PC-9 (cell line): ENCODE results near the gene C10orf143. TPM values are rescaled to one million over a fixed set of nuclear protein-coding genes. Genes with fewer than 3 reads are reported as not detected.

Experiments
- BruUV-seq: library from RNA; stranded (reverse); fragments of 400-500 nt; replicated peaks from 2 replicates; lab custom pipeline; 2021; lab: Mats Ljungman, UMichigan
- CTCF ChIA-PET: fragments of 300-600 bp; sonication (Branson Sonifier 250); formaldehyde crosslinking; loops from one replicate; lab custom pipeline; 2022; ENCODE audit warnings: antibody characterized with exemption; lab: Charles Lee
- POLR2A ChIA-PET: fragments of 300-600 bp; sonication (Branson Sonifier 250); formaldehyde crosslinking; loops from one replicate; lab custom pipeline; 2022; ENCODE audit warnings: antibody characterized with exemption; ENCODE audit not compliant: unreplicated experiment; lab: Charles Lee
- DNase-seq, 2 experiments: peaks; one replicate each; pipeline versions ENCODE4 v3.0.0 to v3.0.0-alpha.2; 2015 to 2022; ENCODE audit warnings: mixed read lengths in 1 of 2
- H2AFZ ChIP-seq: fragments of 200-600 bp; sonication (generic); 2 replicates; pipeline ENCODE4 v1.8.1; 2017; ENCODE audit warnings: antibody characterized with exemption
- H3F3A ChIP-seq: fragments of 200-600 bp; sonication (generic); 2 replicates; pipeline ENCODE4 v1.8.1; 2017; ENCODE audit warnings: antibody characterized with exemption, mild to moderate bottlenecking, low read depth; ENCODE audit not compliant: insufficient read depth
- H3K27ac ChIP-seq: fragments of 200-600 bp; sonication (generic); 2 replicates; pipeline ENCODE4 v1.6.1; 2016; ENCODE audit warnings: mixed run types
- H3K27me3 ChIP-seq: fragments of 200-600 bp; sonication (generic); 2 replicates; pipeline ENCODE4 v1.6.1; 2016; ENCODE audit warnings: low read depth, mixed run types; ENCODE audit not compliant: insufficient read depth
- H3K36me3 ChIP-seq: fragments of 200-600 bp; sonication (generic); 2 replicates; pipeline ENCODE4 v1.6.1; 2016; ENCODE audit warnings: low read depth, mixed run types
- H3K4me1 ChIP-seq: fragments of 200-600 bp; sonication (generic); replicated peaks from 2 replicates; pipeline ENCODE4 v1.6.1; 2016; ENCODE audit warnings: mixed run types; ENCODE audit not compliant: insufficient read depth
- H3K4me2 ChIP-seq: fragments of 200-600 bp; sonication (generic); 2 replicates; pipeline ENCODE4 v1.6.1; 2017; ENCODE audit warnings: mixed run types
- H3K4me3 ChIP-seq: fragments of 200-600 bp; sonication (generic); 2 replicates; pipeline ENCODE4 v1.6.1; 2016; ENCODE audit warnings: mixed run types
- H3K79me2 ChIP-seq: fragments of 200-600 bp; sonication (generic); 2 replicates; pipeline ENCODE4 v1.6.1; 2017; ENCODE audit warnings: low read depth, mixed run types
- H3K9me2 ChIP-seq: fragments of 200-600 bp; sonication (generic); 2 replicates; pipeline ENCODE4 v1.8.1; 2017; ENCODE audit warnings: mild to moderate bottlenecking; ENCODE audit not compliant: insufficient read depth
- H3K9me3 ChIP-seq: fragments of 200-600 bp; sonication (generic); 2 replicates; pipeline ENCODE4 v1.8.1; 2016; ENCODE audit warnings: low read depth; ENCODE audit not compliant: insufficient read depth
- H4K20me1 ChIP-seq: fragments of 200-600 bp; sonication (generic); 2 replicates; pipeline ENCODE4 v1.8.1; 2017; ENCODE audit not compliant: insufficient read depth
- EZH2 ChIP-seq: fragments of 200-600 bp; sonication (generic); IDR thresholded peaks from 2 replicates; pipeline ENCODE4 v1.8.0; 2017; ENCODE audit warnings: antibody characterized with exemption, low read depth
- intact Hi-C: fragments of 100-400 bp; cut with micrococcal nuclease; formaldehyde crosslinking; loops from one replicate; pipeline ENCODE4 v1.10.0; 2022; ENCODE audit not compliant: unreplicated experiment
- total RNA-seq: library from RNA; stranded (reverse); gene quantifications from 2 replicates; pipeline ENCODE4 v1.2.3, GENCODE V29; 2021
- TF ChIP-seq, protein P1 (sequence below): fragments of 200-600 bp; sonication (generic); conservative IDR thresholded peaks from 2 replicates; pipeline ENCODE4 v1.6.1; 2017; ENCODE audit warnings: mixed run types, antibody characterized with exemption, mild to moderate bottlenecking, moderate library complexity

The C10orf143 gene
- total RNA-seq, 1 experiment from 2014 or later, result 2.8 TPM

DNA sequence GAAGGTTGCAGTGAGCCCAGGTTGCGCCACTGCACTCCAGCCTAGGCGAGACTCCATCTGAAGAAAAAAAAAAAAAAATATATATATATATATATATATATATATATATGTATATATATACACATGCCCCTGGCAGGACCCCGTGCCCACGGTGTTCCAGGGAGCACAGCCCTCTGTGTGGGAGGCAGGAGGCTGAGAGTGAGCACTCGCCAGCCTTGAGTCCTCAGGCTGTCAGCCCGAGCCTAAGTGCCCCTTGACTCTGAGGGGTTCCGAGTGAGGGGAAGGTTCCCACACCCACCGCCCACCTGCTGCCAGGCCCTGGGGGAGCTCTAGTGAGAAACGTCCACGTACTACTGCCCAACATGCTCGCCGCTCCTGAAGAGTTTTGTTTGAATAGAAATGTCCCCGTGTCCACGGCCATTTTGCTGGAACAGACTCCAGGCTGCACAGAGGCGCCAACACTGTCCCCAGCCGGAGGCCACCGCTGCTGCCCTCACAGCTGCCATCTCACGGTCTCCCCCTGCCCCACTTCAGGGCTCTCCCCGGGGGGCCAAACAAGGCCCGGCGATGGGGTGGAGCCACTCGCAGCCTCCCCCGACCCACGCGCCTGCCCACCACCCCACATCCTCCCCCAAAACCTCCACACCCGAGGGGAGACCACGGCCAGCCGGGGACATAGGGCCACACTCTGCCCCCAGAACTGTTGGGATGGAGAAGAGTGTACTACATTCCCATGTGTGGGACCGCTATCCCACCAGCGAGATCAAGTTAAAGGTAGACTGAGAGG, 83.8 kb downstream of the C10orf143 start:
- Histone ChIP-seq H2AFZ (no peak overlapping the region), H3K4me2 (no peak overlapping the region), H4K20me1 (no peaks in the 10 kb centered on the region), H3K27ac (no peak overlapping the region), H3F3A (no peaks in the 10 kb centered on the region), H3K27me3 (no peaks in the 10 kb centered on the region), H3K9me2 (no peaks in the 10 kb centered on the region), H3K79me2 (no peaks in the 10 kb centered on the region), H3K9me3 (no peaks in the 10 kb centered on the region), H3K36me3 (no peaks in the 10 kb centered on the region), H3K4me3 (no peak overlapping the region), H3K4me1 (no peaks in the 10 kb centered on the region)
- POLR2A ChIA-PET, result no interaction called here
- CTCF ChIA-PET, result no interaction called here
- no peak for TF ChIP-seq EZH2
- TF ChIP-seq, protein P1, sequence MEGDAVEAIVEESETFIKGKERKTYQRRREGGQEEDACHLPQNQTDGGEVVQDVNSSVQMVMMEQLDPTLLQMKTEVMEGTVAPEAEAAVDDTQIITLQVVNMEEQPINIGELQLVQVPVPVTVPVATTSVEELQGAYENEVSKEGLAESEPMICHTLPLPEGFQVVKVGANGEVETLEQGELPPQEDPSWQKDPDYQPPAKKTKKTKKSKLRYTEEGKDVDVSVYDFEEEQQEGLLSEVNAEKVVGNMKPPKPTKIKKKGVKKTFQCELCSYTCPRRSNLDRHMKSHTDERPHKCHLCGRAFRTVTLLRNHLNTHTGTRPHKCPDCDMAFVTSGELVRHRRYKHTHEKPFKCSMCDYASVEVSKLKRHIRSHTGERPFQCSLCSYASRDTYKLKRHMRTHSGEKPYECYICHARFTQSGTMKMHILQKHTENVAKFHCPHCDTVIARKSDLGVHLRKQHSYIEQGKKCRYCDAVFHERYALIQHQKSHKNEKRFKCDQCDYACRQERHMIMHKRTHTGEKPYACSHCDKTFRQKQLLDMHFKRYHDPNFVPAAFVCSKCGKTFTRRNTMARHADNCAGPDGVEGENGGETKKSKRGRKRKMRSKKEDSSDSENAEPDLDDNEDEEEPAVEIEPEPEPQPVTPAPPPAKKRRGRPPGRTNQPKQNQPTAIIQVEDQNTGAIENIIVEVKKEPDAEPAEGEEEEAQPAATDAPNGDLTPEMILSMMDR, result no peak
- intact Hi-C loops, result no loop called here
- no peak for DNase-seq
- BruUV-seq, result no TSS peak

DNA sequence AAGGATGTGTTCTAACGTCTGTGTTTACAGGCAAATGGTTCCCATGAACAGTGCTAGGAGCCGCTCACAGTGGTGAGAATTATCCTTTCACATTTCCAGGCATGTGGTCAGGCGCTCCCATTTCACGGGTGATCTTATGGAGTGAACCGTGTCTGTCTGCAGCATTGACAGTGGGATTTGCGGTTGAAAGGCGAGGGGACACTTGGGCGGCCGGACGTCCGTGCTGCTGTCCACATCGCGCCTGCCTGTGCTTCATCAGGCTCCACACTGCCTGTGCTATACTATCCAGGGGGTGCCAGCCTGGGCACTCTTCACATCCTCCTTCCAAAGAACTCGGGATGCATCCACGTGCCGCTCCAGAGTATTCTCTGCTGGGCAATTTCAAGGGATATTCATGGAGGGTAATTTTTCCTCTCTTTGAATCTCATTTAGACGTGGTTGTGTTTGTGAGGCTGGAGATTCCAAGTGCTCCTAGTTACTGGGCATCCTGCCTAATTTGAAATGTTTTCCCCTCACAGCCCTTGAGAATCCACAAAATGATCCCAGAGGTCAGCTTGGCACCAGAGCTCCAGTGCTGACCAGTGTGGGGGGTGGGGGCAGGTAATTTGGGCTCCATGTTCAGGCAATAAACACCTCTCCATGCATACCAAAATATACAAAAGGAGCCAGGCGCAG, 84.7 kb downstream of the C10orf143 start:
- POLR2A ChIA-PET, result no interaction called here

DNA sequence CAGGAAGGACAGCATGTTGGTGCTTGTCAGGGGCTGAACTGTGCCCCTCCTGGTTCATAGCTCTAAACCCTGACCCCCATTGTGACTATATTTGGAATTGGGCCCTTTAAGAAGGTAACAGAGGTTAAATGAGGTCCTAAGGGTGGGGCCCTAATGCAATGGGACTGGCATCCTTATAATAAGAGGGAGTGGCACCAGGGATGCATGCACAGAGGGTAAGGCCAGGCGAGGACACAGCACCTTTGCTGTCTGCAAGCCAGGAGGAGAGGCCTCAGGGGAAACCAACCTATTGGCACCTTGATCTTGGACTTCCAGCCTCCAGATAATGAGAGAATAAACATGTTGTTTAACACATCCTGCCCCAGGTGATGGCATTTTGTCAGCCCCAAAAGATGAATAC, 85.3 kb downstream of the C10orf143 start:
- ChIA-PET POLR2A (no interaction called here), CTCF (no interaction called here)
- no peak for TF ChIP-seq EZH2
- TF ChIP-seq, protein P1, result no peak
- H3K9me3 ChIP-seq, result no peaks in the 10 kb centered on the region
- intact Hi-C loops, result no loop called here
- BruUV-seq, result no TSS peak
- no peaks in the 10 kb centered on the region for H3K79me2 ChIP-seq
- DNase-seq, result no peak
- no peak overlapping the region for H2AFZ ChIP-seq
- H3K4me2 ChIP-seq, result no peak overlapping the region
- H4K20me1 ChIP-seq, result no peaks in the 10 kb centered on the region
- H3K4me3 ChIP-seq, result no peak overlapping the region
- no peaks in the 10 kb centered on the region for H3K4me1 ChIP-seq
- no peaks in the 10 kb centered on the region for H3K9me2 ChIP-seq
- H3K36me3 ChIP-seq, result no peaks in the 10 kb centered on the region
- H3K27me3 ChIP-seq, result no peaks in the 10 kb centered on the region
- no peak overlapping the region for H3K27ac ChIP-seq
- no peaks in the 10 kb centered on the region for H3F3A ChIP-seq

More for the DNA sequence above, 84.7 kb downstream of the C10orf143 start:
- no peaks in the 10 kb centered on the region for H3K4me1 ChIP-seq
- H3K9me2 ChIP-seq, result no peaks in the 10 kb centered on the region
- no peaks in the 10 kb centered on the region for H3K9me3 ChIP-seq
- no peak overlapping the region for H3K4me2 ChIP-seq
- H3K4me3 ChIP-seq, result no peak overlapping the region
- H3F3A ChIP-seq, result no peaks in the 10 kb centered on the region
- no peak overlapping the region for H2AFZ ChIP-seq
- TF ChIP-seq, protein P1, result no peak
- TF ChIP-seq EZH2, result no peak
- no peaks in the 10 kb centered on the region for H3K79me2 ChIP-seq
- no peaks in the 10 kb centered on the region for H3K36me3 ChIP-seq
- H4K20me1 ChIP-seq, result no peaks in the 10 kb centered on the region
- no TSS peak for BruUV-seq
- H3K27ac ChIP-seq, result no peak overlapping the region
- H3K27me3 ChIP-seq, result no peaks in the 10 kb centered on the region
- intact Hi-C loops, result no loop called here
- CTCF ChIA-PET, result no interaction called here
- DNase-seq, result no peak
